T-helper 1 cell treated with Interleukin-12 subunit alpha and Interleukin-12 subunit beta and Interleukin-4 antibody, amounts not matched to agents 30 μg/mL and 1 μg/mL, for 36 hours (primary cell): Measurements from ENCODE around the gene MMP19.

Experiments
- H3K27ac Mint-ChIP-seq: one replicate; pipeline ENCODE4 v1.8.0; 2021; ENCODE audit warnings: mild to moderate bottlenecking, mixed read lengths
- H3K27me3 Mint-ChIP-seq: one replicate; pipeline ENCODE4 v1.8.0; 2021; ENCODE audit warnings: low read depth, mixed read lengths
- H3K36me3 Mint-ChIP-seq: one replicate; pipeline ENCODE4 v1.8.0; 2021; ENCODE audit warnings: low read depth, mixed read lengths
- H3K4me1 Mint-ChIP-seq: one replicate; pipeline ENCODE4 v1.8.0; 2021; ENCODE audit warnings: low read depth, mixed read lengths
- H3K4me3 Mint-ChIP-seq: one replicate; pipeline ENCODE4 v1.8.0; 2021; ENCODE audit warnings: mild to moderate bottlenecking, moderate library complexity, mixed read lengths
- H3K9me3 Mint-ChIP-seq: one replicate; pipeline ENCODE4 v1.8.0; 2021; ENCODE audit warnings: mixed read lengths

The MMP19 gene

DNA sequence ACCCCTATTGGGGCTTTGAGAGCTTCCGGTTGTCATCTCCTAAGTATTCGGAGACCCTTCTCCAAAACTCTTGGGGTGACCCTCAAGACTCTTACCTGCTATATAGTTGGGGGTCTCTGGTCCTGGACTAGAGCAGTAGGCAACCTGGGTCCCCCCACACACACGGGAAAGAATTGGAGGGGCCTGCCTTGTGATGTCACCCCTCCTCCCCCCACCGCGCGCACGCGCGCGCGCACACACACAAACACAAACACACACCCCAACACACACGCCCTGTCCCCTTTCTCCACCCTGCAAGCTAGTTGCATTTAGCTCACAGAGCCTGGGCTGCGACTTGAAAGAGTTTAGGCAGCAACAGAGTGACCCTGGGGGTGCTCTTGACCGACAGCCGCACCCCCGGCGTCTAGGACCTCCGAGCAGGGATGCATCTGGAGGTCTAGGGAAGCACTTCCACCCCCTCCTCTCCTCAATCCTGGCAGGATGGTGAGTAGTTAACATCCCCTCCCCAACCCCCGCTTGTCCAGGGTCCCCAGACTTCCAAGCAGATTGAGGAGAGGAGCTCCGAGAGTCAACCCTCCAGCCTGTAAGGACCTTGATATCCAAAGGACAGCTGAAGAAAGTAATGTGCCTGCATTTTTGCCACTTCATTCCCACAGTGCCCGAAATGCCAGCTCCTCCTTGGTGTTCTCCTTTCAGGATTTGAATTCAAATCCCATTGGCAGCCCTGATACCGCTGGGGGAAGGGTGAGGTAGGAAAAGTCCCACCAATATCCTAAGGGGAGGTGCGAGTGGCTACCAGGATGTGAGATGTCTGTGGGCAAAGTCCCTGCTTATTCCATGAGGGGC is 11.9 kb downstream of the MMP19 start:
- Mint-ChIP-seq H3K27me3 (no peaks in the 10 kb centered on the region), H3K9me3 (no peaks in the 10 kb centered on the region), H3K36me3 (peaks cover 19% of the 10 kb centered on the region), H3K27ac (peak overlapping the region; percentile 97), H3K4me3 (peak overlapping the region; percentile 99), H3K4me1 (peaks cover 32% of the 10 kb centered on the region)

DNA sequence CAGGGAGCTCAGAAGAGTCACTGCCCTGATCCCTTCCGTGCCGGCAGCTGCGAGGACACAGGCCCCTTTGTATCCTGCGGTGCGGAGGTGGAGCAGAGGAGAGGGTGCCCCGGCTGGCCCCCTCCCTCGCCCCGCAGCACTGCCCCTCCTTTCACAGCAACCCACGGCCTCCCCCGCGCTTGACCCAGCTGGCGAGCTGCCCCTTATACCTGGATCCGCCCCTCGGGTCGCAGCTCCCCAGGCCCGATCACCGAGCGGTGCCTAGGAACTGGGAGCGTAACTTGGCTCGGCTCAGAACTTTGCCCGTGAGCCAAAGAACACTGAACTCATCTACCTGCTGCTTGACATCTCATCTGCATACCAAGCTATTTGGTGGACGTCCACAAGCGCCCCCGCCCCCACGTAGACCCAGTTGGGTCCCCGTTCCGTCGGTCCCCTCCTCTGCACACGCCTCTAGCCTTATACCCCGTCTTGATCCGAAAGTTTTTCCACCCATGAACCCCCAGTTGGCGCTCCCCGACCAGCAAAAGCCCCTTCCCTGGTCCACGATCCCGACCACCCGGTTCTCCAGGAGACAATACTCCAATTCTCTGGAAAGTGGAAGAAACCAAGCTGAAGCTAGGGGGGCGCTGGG is 12.7 kb downstream of the MMP19 start:
- H3K27ac Mint-ChIP-seq, result peak overlapping the region; percentile 97

DNA sequence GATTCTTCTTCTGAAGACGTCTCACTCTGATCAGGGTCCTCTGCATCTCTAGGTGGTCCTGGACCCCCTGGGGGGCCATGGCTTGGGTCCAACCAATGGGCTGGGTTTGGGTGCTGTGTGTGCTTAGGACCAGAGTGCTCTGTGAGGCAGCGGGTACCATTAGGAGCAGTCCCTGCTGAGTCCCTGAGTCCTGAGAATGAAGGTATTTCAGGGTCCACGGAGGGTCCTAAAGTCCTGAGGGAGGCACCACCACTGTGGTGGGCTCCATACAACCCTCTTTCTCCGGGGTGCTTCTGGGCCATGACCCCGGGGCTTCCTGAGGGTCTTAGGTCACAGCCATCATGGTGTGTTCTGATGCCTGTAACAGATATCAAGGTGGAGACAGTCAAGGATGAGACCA is 14.4 kb downstream of the MMP19 start:
- Mint-ChIP-seq H3K4me3 (peak overlapping the region; percentile 99), H3K36me3 (peaks cover 23% of the 10 kb centered on the region), H3K4me1 (peaks cover 41% of the 10 kb centered on the region), H3K27ac (peak overlapping the region; percentile 65), H3K27me3 (no peaks in the 10 kb centered on the region), H3K9me3 (no peaks in the 10 kb centered on the region)

More for the DNA sequence above, 12.7 kb downstream of the MMP19 start:
- H3K27me3 Mint-ChIP-seq, result no peaks in the 10 kb centered on the region
- peaks cover 37% of the 10 kb centered on the region for H3K4me1 Mint-ChIP-seq
- peak overlapping the region; percentile 99 for H3K4me3 Mint-ChIP-seq
- peaks cover 21% of the 10 kb centered on the region for H3K36me3 Mint-ChIP-seq
- no peaks in the 10 kb centered on the region for H3K9me3 Mint-ChIP-seq

DNA sequence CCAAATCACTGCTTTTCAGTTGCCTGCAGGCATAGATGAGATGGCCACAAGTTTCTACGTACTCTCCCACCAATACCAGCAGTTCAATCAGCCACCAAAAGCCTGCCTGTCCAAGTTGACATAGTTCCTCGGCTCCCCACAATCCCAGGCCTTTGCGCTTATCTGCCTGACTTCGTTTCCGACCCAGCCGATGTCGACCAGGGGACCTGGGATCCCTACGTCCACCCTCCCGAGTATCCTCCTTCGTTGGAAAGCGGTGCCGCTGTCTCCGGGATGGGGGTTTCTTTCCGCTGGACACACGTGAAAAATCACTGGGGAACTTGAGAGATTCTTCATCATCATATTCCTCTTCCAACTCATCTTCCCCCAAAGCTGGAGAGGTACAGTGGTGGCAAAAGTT is 14.9 kb downstream of the MMP19 start:
- no peaks in the 10 kb centered on the region for H3K9me3 Mint-ChIP-seq
- peak overlapping the region; percentile 99 for H3K4me3 Mint-ChIP-seq
- peak overlapping the region; percentile 65 for H3K27ac Mint-ChIP-seq
- peaks cover 45% of the 10 kb centered on the region for H3K4me1 Mint-ChIP-seq
- H3K27me3 Mint-ChIP-seq, result no peaks in the 10 kb centered on the region
- peaks cover 29% of the 10 kb centered on the region for H3K36me3 Mint-ChIP-seq

DNA sequence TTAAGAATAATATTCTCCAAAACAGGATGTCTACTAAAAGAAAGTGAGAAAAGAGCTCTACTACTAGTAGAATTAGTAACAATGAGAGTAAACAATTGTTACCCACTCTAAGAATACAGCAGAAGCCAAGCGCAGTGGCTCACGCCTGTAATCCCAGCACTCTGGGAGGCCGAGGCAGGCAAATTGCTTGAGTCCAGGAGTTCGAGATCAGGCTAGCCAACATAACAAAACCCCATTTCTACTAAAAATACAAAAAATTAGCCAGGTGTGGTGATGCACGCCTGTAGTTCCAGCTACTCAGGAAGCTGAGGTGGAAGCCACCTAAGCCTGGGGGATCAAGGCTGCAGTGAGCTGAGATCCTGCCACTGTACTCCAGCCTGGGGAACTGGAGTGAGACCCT is 18.0 kb downstream of the MMP19 start:
- Mint-ChIP-seq H3K27me3 (no peaks in the 10 kb centered on the region), H3K4me3 (peak overlapping the region; percentile 1), H3K4me1 (peaks cover 39% of the 10 kb centered on the region), H3K27ac (peak overlapping the region; percentile 77), H3K9me3 (no peaks in the 10 kb centered on the region), H3K36me3 (peaks cover 50% of the 10 kb centered on the region)

DNA sequence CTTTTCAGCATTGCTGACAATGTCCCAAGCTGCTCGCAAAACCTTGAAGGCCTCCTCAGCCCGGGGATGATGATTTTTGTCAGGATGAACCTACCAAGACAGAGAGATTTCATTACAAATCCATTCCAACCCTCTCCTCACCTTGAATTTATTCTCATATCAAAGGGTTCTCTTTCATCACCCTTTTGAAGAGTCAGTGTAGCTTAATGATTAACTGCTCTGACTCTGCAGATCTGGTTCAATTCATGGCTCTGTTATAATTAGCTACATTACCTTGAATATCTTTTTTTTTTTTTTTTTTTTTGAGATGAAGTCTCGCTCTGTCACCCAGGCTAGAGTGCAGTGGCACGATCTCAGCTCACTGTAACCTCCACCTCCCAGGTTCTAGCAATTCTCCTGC is 19.3 kb downstream of the MMP19 start:
- Mint-ChIP-seq H3K27ac (peak overlapping the region; percentile 32), H3K9me3 (no peaks in the 10 kb centered on the region)

DNA sequence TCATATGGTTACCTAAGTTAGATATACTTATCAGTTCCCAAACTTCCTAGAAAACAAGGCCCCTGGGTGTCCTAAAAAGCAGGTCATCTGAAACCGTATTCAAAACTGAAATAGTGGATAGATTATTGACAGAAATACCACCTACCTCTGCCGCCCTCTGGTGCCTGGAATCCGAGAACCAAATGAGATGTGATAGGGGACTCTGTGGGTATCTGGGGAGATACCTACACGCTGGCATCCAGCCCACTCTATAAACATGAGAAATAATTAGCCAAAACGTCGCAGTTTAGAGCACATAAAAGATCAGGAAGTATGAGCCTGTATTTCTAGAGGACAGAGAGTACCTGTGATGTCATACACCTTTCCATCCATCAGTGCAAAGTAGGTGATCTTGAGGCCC is 20.5 kb downstream of the MMP19 start:
- H3K9me3 Mint-ChIP-seq, result no peaks in the 10 kb centered on the region

More for the DNA sequence above, 19.3 kb downstream of the MMP19 start:
- H3K27me3 Mint-ChIP-seq, result no peaks in the 10 kb centered on the region
- H3K36me3 Mint-ChIP-seq, result peaks cover 50% of the 10 kb centered on the region
- H3K4me3 Mint-ChIP-seq, result no peak overlapping the region
- peaks cover 47% of the 10 kb centered on the region for H3K4me1 Mint-ChIP-seq

DNA sequence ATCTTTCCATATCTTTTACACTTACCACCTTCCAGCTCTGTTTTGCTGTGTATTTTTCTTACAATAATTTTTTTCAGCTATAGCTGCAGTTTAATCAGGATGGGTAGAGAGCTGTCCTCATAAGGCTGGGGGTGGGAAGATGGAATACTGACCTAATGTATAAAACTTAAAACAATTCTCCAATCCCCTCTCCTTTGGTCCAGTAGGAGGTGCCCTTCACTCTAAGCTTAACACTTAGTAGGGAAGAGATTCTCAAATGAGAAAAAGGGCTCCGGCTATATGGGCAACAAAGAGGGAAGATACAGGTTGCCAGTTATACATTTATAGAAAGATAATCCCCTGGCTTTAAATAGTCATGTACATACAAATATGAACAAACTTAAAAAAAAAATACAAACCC is 22.1 kb downstream of the MMP19 start:
- Mint-ChIP-seq H3K4me3 (no peak overlapping the region), H3K36me3 (peaks cover 36% of the 10 kb centered on the region), H3K4me1 (peaks cover 34% of the 10 kb centered on the region), H3K9me3 (no peaks in the 10 kb centered on the region), H3K27me3 (no peaks in the 10 kb centered on the region), H3K27ac (no peak overlapping the region)

More for the DNA sequence above, 20.5 kb downstream of the MMP19 start:
- H3K4me1 Mint-ChIP-seq, result peaks cover 36% of the 10 kb centered on the region
- H3K4me3 Mint-ChIP-seq, result no peak overlapping the region
- H3K27me3 Mint-ChIP-seq, result no peaks in the 10 kb centered on the region
- H3K27ac Mint-ChIP-seq, result peak overlapping the region; percentile 52
- H3K36me3 Mint-ChIP-seq, result peaks cover 41% of the 10 kb centered on the region

DNA sequence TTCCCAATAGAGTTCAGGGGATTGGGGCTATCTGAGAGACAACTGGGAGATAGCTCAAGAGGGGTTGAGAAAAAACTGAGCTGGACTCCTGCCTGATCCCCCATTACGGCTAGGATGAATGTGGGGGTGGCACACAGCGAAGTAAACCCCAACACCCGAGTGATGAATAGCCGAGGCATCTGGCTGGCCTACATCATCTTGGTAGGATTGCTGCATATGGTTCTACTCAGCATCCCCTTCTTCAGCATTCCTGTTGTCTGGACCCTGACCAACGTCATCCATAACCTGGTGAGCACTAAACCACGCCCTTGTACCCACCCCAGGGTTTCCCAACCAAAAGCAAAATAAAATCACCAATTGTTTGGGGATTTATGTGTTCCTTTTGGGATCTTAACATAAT is 23.9 kb downstream of the MMP19 start:
- peak overlapping the region; percentile 39 for H3K27ac Mint-ChIP-seq
- no peaks in the 10 kb centered on the region for H3K27me3 Mint-ChIP-seq
- H3K4me3 Mint-ChIP-seq, result peak overlapping the region; percentile 51
- H3K4me1 Mint-ChIP-seq, result peaks cover 30% of the 10 kb centered on the region
- H3K36me3 Mint-ChIP-seq, result peaks cover 35% of the 10 kb centered on the region
- H3K9me3 Mint-ChIP-seq, result no peaks in the 10 kb centered on the region

DNA sequence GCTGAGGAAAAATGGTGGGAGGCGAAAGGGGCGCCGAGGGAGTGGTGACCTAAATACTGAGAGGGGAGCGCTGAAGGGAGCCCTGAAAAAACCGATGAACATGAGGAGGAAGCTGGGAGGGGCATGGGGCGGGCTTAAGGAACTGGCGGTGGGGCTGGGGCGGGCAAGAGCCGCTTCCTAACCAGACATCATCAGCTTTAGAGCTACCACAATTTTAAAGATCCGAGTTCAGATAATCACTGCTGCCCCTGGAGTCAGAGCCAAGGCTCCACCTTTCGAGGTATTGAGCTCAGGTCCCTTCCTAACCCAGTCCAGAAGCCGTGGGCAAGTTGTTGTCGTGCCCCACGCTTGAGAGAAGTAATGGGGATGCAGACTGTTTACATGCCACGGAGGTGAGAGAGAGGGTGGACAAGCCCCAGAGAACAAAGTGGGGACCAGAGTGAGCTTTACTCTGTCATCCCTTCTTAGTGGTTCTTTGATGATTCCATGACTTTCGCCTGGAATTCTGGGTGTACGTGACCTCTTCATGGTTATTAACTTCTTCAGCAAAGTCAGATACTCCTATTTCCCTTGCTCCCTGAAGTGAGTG is 24.5 kb downstream of the MMP19 start:
- Mint-ChIP-seq H3K4me3 (no peak overlapping the region), H3K36me3 (peaks cover 34% of the 10 kb centered on the region), H3K27me3 (no peaks in the 10 kb centered on the region), H3K4me1 (peaks cover 31% of the 10 kb centered on the region), H3K27ac (no peak overlapping the region), H3K9me3 (no peaks in the 10 kb centered on the region)

DNA sequence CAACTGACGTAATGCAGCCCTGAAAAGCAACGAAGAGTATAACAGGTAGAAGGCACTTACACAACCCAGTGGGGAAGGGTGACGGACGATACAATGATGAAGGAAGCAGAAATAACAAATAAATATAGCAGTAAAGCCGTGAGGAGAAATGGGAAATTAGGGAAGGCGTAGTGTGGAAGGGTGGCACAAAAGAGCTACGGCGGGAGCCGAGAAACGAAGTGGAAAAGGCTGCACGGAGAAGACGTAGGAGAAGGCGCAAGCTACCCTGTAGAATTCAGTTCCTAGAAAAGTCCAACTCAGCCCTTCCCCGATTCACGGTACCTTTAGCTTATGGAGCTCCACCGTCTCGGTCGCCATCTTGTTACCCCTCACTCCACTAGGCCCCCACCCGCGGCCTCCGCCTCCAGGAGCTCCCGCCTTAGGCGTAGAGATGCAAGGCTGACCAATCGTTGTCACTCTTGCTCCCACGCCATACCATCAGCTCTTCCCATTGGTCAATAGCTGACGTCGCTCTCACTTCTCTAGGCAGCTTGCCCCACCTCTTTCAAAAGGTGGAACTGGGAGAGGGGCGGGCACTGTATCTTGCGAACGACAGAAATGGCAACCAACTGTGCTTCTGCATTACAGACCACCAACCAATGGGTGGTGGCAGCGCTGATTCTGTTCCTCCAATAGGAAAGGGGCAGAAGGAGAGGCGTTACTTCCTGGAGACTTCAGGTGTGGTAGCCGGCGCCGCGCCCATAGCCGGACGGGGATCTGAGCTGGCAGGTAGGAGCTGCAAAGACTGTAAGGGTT is 25.2 kb downstream of the MMP19 start, which contains the start of the genes ORMDL2 and SARNP:
TSS of gene ORMDL2 (plus strand) at position 697 of the 795 bp plus-strand sequence. CDS start 959 bp downstream, outside the sequence.
TSS of gene SARNP (minus strand) at position 380 of the 795 bp plus-strand sequence. CDS start at position 357, 23 bp downstream.
- Mint-ChIP-seq H3K4me1 (peaks cover 32% of the 10 kb centered on the region), H3K36me3 (peaks cover 30% of the 10 kb centered on the region), H3K27ac (no peak within 1 kb of the TSS), H3K27me3 (no peaks in the 10 kb centered on the region), H3K9me3 (no peaks in the 10 kb centered on the region), H3K4me3 (no peak within 1 kb of the TSS)

DNA sequence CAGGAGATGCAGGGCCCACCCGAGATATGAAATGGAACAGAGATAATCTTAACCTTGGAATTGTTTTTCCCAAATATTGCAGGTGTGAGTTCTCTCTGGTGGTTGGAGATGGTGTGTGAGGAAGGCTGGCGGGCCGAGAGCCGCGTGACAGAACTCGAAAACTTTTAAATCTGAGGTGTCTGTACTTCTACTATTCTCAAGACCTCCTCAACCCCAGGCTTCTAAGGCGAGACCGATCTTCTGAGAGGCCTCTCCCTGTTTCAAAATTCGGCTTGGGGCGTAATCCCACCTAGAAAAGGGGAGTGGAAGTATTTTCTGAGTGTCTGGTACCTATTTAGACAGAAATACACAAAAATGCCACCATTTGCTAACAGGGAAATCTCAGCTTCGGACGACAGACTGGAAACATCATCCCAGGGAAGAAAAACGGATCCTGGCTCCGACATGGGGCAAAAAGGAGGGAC is 25.8 kb downstream of the MMP19 start:
- no peak overlapping the region for H3K27ac Mint-ChIP-seq
- H3K9me3 Mint-ChIP-seq, result no peaks in the 10 kb centered on the region
- peaks cover 34% of the 10 kb centered on the region for H3K4me1 Mint-ChIP-seq
- peaks cover 25% of the 10 kb centered on the region for H3K36me3 Mint-ChIP-seq
- H3K4me3 Mint-ChIP-seq, result no peak overlapping the region
- no peaks in the 10 kb centered on the region for H3K27me3 Mint-ChIP-seq

DNA sequence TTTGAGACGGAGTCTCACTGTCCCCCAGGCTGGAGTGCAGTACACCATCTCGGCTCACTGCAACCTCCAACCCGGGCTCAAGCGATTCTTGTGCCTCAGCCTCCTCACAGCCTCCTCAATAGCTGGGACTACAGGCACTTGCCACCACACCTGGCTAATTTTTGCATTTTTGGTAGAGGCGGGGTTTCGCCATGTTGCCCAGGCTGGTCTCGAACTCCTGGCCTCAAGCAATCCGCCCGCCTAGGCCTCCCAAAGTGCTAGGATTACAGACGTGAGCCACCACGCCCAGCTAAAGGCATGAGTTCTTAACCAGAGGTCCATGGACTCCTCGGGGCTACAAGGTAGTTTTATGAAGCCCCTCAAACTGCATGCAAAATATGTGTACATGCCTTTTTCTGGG is 27.3 kb downstream of the MMP19 start:
- no peaks in the 10 kb centered on the region for H3K27me3 Mint-ChIP-seq
- H3K36me3 Mint-ChIP-seq, result peaks cover 21% of the 10 kb centered on the region
- peak overlapping the region; percentile 19 for H3K4me3 Mint-ChIP-seq
- H3K9me3 Mint-ChIP-seq, result no peaks in the 10 kb centered on the region
- H3K27ac Mint-ChIP-seq, result no peak overlapping the region
- H3K4me1 Mint-ChIP-seq, result peaks cover 38% of the 10 kb centered on the region

DNA sequence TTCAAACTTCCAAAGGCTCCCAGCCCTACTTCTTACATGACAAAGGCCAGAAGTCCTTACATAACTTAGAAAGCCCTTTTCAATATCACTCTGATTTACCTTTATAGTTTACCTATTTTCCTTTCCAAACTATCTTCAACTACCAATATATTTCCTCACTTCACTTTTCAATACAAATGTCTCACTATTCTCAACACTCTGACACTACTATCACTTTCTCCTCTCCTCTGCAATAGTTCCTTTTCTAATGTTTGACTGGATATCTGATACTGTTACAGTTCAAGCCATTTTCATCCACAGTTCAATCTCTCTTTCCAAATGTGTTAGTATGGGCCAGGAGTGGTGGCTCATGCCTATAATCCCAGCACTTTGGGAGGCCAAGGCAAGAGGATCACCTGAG is 28.5 kb downstream of the MMP19 start:
- Mint-ChIP-seq H3K36me3 (peaks cover 18% of the 10 kb centered on the region), H3K4me3 (no peak overlapping the region), H3K27ac (peak overlapping the region; percentile 18), H3K4me1 (peaks cover 34% of the 10 kb centered on the region), H3K9me3 (no peaks in the 10 kb centered on the region), H3K27me3 (no peaks in the 10 kb centered on the region)
